Progenitor cell of endocrine pancreas (in vitro differentiated cells): ENCODE measurements around the gene CCDC39. TPM values are rescaled to one million over a fixed set of nuclear protein-coding genes. Genes with fewer than 3 reads are reported as not detected.

Experiments used
- DNase-seq: peaks from one replicate; pipeline ENCODE4 v3.0.0; 2021; ENCODE audit warnings: low spot score; ENCODE audit not compliant: unreplicated experiment
- H3K27ac Mint-ChIP-seq: 2 replicates; pipeline ENCODE4 v1.8.0; 2021; ENCODE audit warnings: mild to moderate bottlenecking, moderate library complexity, mixed read lengths
- H3K27me3 Mint-ChIP-seq: 2 replicates; pipeline ENCODE4 v1.8.0; 2021; ENCODE audit warnings: mixed read lengths
- H3K36me3 Mint-ChIP-seq: 2 replicates; pipeline ENCODE4 v1.8.0; 2022; ENCODE audit warnings: mixed read lengths; ENCODE audit not compliant: insufficient read depth
- H3K4me1 Mint-ChIP-seq: 2 replicates; pipeline ENCODE4 v1.8.0; 2021; ENCODE audit warnings: low read depth, mixed read lengths
- H3K4me3 Mint-ChIP-seq: 2 replicates; pipeline ENCODE4 v1.8.0; 2021; ENCODE audit warnings: low read depth, mild to moderate bottlenecking, moderate library complexity, mixed read lengths
- H3K9me3 Mint-ChIP-seq: 2 replicates; pipeline ENCODE4 v1.8.0; 2021; ENCODE audit warnings: low read depth, mixed read lengths
- CTCF ChIP-seq: fragments of 200-600 bp; sonication (generic); IDR thresholded peaks from one replicate; pipeline ENCODE4 v1.5.0; 2021; ENCODE audit warnings: antibody characterized with exemption, mild to moderate bottlenecking; ENCODE audit not compliant: unreplicated experiment
- total RNA-seq: library from RNA; stranded (reverse); gene quantifications from 2 replicates; pipeline ENCODE4 v1.2.1, GENCODE V29; 2021

CCDC39 gene
- total RNA-seq, 1 donor from 2014 or later, result 0.29 TPM

- no peaks in the 10 kb centered on the region for H3K27me3 Mint-ChIP-seq
- H3K27ac Mint-ChIP-seq, result no peak overlapping the region
- H3K4me1 Mint-ChIP-seq, result no peaks in the 10 kb centered on the region
- DNase-seq, result no peak
- H3K36me3 Mint-ChIP-seq, result no peaks in the 10 kb centered on the region
- no peaks in the 10 kb centered on the region for H3K9me3 Mint-ChIP-seq
- TF ChIP-seq CTCF, result no peak
- no peak overlapping the region for H3K4me3 Mint-ChIP-seq
These were observed 22.2 kb downstream of the CCDC39 start for GRCh38 chr3:180657094-180657493.

GRCh38 chr3:180656406-180656805 is 22.9 kb downstream of the CCDC39 start:
- no peaks in the 10 kb centered on the region for H3K4me1 Mint-ChIP-seq
- DNase-seq, result no peak
- no peaks in the 10 kb centered on the region for H3K9me3 Mint-ChIP-seq
- no peaks in the 10 kb centered on the region for H3K27me3 Mint-ChIP-seq
- TF ChIP-seq CTCF, result no peak
- no peak overlapping the region for H3K27ac Mint-ChIP-seq
- H3K4me3 Mint-ChIP-seq, result no peak overlapping the region
- H3K36me3 Mint-ChIP-seq, result no peaks in the 10 kb centered on the region

GRCh38 chr3:180646187-180646790 is 33.0 kb downstream of the CCDC39 start:
- Mint-ChIP-seq H3K27ac (no peak overlapping the region), H3K4me3 (no peak overlapping the region), H3K4me1 (no peaks in the 10 kb centered on the region), H3K27me3 (no peaks in the 10 kb centered on the region), H3K36me3 (no peaks in the 10 kb centered on the region), H3K9me3 (no peaks in the 10 kb centered on the region)
- no peak for DNase-seq
- TF ChIP-seq CTCF, result peak; percentile 49

GRCh38 chr3:180640987-180641386 is 38.3 kb downstream of the CCDC39 start:
- DNase-seq, result no peak
- H3K4me1 Mint-ChIP-seq, result no peaks in the 10 kb centered on the region
- H3K27me3 Mint-ChIP-seq, result no peaks in the 10 kb centered on the region
- no peaks in the 10 kb centered on the region for H3K9me3 Mint-ChIP-seq
- H3K27ac Mint-ChIP-seq, result no peak overlapping the region
- no peak for TF ChIP-seq CTCF
- no peak overlapping the region for H3K4me3 Mint-ChIP-seq
- H3K36me3 Mint-ChIP-seq, result no peaks in the 10 kb centered on the region

- no peak overlapping the region for H3K4me3 Mint-ChIP-seq
These were observed 45.6 kb downstream of the CCDC39 start for GRCh38 chr3:180633722-180634121.

More at GRCh38 chr3:180633722-180634121, 45.6 kb downstream of the CCDC39 start:
- H3K4me1 Mint-ChIP-seq, result no peaks in the 10 kb centered on the region
- peaks cover 3% of the 10 kb centered on the region for H3K27me3 Mint-ChIP-seq
- no peak overlapping the region for H3K27ac Mint-ChIP-seq
- DNase-seq, result no peak
- H3K36me3 Mint-ChIP-seq, result no peaks in the 10 kb centered on the region
- no peaks in the 10 kb centered on the region for H3K9me3 Mint-ChIP-seq
- TF ChIP-seq CTCF, result peak; percentile 19
